ENCODE results near the gene NQO1. TPM values are rescaled to one million over a fixed set of nuclear protein-coding genes. Genes with fewer than 3 reads are reported as not detected.

The NQO1 gene
- total and polyA plus RNA-seq, 2 of the 4 experiments (the other 2 are of a cell fraction): 304 to 426 TPM

DNA sequence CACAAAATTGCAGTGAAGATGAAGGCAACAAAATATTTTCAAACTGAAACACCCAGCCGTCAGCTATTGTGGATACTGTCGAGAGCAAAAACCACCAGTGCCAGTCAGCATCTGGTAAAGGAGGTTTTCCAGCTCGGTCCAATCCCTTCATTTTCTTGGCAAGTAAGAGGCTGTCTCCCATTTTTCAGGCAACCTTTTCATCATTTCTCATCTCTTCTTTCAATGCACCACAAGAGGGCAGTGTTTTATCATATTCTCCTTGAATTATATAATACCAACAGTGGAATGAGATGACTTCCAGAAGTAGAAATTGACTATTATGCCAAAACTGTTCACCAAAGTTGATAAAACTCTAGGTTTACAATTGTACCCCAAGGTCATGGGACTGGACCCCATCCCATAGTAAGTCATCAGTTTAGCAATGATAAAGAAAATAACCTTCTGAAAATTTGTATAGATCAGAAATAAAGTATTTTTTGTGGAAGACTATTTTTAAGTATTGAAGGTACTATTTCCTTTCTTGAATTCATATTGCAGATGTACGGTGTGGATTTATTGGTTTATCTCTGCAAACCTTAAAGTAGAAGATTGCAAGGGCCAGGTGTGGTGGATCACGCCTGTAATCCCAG, 16.8 kb downstream of the NQO1 start:
- H3K4ac ChIP-seq (ENCODE audit: low read depth, low read length): no peak overlapping the region
- no peak overlapping the region for H2BK15ac ChIP-seq (ENCODE audit: low read depth, low read length)
- H3K9me1 ChIP-seq (ENCODE audit: insufficient read depth, low read length): no peaks in the 10 kb centered on the region
- H3K56ac ChIP-seq (ENCODE audit: extremely low read depth, insufficient read depth, low read length): no peak overlapping the region
- H3K14ac ChIP-seq (replicated peaks; ENCODE audit: low read depth, low read length): no peak overlapping the region
- H3K18ac ChIP-seq (ENCODE audit: low read depth, low read length): no peak overlapping the region
- TF ChIP-seq MAFK (IDR thresholded peaks at IDR 0.05; ENCODE audit: low read depth, low read length) (no peak), SMC3 (IDR thresholded peaks at IDR 0.05; ENCODE audit: low read depth, low read length) (peak; percentile 51), POLR2A (IDR thresholded peaks at IDR 0.05; ENCODE audit: low read depth, low read length) (no peak), RAD21 (IDR thresholded peaks at IDR 0.05; ENCODE audit: low read length) (peak; percentile 64)
- TF ChIP-seq, protein P1, sequence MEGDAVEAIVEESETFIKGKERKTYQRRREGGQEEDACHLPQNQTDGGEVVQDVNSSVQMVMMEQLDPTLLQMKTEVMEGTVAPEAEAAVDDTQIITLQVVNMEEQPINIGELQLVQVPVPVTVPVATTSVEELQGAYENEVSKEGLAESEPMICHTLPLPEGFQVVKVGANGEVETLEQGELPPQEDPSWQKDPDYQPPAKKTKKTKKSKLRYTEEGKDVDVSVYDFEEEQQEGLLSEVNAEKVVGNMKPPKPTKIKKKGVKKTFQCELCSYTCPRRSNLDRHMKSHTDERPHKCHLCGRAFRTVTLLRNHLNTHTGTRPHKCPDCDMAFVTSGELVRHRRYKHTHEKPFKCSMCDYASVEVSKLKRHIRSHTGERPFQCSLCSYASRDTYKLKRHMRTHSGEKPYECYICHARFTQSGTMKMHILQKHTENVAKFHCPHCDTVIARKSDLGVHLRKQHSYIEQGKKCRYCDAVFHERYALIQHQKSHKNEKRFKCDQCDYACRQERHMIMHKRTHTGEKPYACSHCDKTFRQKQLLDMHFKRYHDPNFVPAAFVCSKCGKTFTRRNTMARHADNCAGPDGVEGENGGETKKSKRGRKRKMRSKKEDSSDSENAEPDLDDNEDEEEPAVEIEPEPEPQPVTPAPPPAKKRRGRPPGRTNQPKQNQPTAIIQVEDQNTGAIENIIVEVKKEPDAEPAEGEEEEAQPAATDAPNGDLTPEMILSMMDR (conservative IDR thresholded peaks at IDR 0.05; ENCODE audit: low read depth, low read length): peak; percentile 69
- dilution Hi-C loops (cut with HindIII; ENCODE audit: low sequenced_read_pairs, unreplicated experiment) (no loop called here), intact Hi-C loops (cut with micrococcal nuclease) (loop anchor here (1.0 to 5.0 kb wide), 2 partner anchors 45 to 223 kb away; partner anchors contain the start of gene NOB1), in situ Hi-C loops (cut with MboI; ENCODE audit: low sequenced_read_pairs) (loop anchor here (5.0 kb wide), 1 partner anchor 43 kb away; the partner anchor contains the start of gene NOB1)
- peaks cover 4% of the 10 kb centered on the region; the same call in 1 of the 2 replicates for H3K4me1 ChIP-seq (ENCODE audit: control insufficient read depth, insufficient read depth, low read length)
- H2AFZ ChIP-seq (replicated peaks; ENCODE audit: low read length, poor library complexity): no peak overlapping the region
- H2BK120ac ChIP-seq (ENCODE audit: low read depth, low read length): no peak overlapping the region
- BruUV-seq (replicated peaks): no TSS peak
- H3K36me3 ChIP-seq (ENCODE audit: control insufficient read depth, insufficient read depth, low read length): peaks cover 42% of the 10 kb centered on the region
- POLR2A ChIA-PET (ENCODE audit: unreplicated experiment): no interaction called here
- no peak overlapping the region for H2BK20ac ChIP-seq (ENCODE audit: low read depth, low read length)
- DNase-seq (peak; percentile 73), ATAC-seq (ENCODE audit: low read depth) (peak; percentile 22; the same call in 1 of the 2 replicates)
- CTCF ChIA-PET: interaction anchor here (1.0 to 1.3 kb wide), 2 partner anchors 9 to 14 kb away, joined by 3 to 5 read pairs; no protein-coding TSS in a partner anchor
- no peak overlapping the region for H2BK5ac ChIP-seq (ENCODE audit: low read depth, low read length, poor library complexity, severe bottlenecking)
- no peaks in the 10 kb centered on the region for H3K9me3 ChIP-seq (ENCODE audit: control insufficient read depth, insufficient read depth, low read length)
- no peak overlapping the region for H2AK5ac ChIP-seq (ENCODE audit: low read depth, low read length)
- no peak overlapping the region for H4K5ac ChIP-seq (ENCODE audit: low read depth, low read length)
- no peaks in the 10 kb centered on the region for H3K27me3 ChIP-seq (ENCODE audit: control insufficient read depth, insufficient read depth, low read length)
- peaks cover 7 to 24% of the 10 kb centered on the region in 2 experiments for H3K79me1 ChIP-seq (ENCODE audit: low read depth in 1 of 2, low read length in 2 of 2)
- no peak overlapping the region for H3K4me2 ChIP-seq (ENCODE audit: low read depth, low read length)
- no peak overlapping the region for H4K91ac ChIP-seq (ENCODE audit: insufficient read depth, low read depth, low read length)
- no peak overlapping the region for H4K8ac ChIP-seq (ENCODE audit: low read depth in 2 of 2, low read length in 2 of 2)
- no CpG with 5 or more reads among the region's 5 CpGs for WGBS, 2 experiments (ENCODE audit: extremely low coverage in 2 of 2, insufficient read length in 1 of 2)
- H3K27ac ChIP-seq (ENCODE audit: insufficient read depth, low read length): no peak overlapping the region
- no peak overlapping the region for H3K4me3 ChIP-seq (ENCODE audit: insufficient read depth, low read depth, low read length)
- no peak overlapping the region for H3K23ac ChIP-seq (ENCODE audit: low read depth, low read length)
- no peak overlapping the region for H3K9ac ChIP-seq (ENCODE audit: low read depth, low read length)
- H4K20me1 ChIP-seq (ENCODE audit: insufficient read depth, low read length): peaks cover 7% of the 10 kb centered on the region; the same call in 1 of the 2 replicates
- H2AK9ac ChIP-seq (replicated peaks; ENCODE audit: low read depth, low read length, poor library complexity): no peak overlapping the region
